ENCODE results near the gene DYNC1H1.
"Not testable (repeated sequence)": the region's sequence is repeated elsewhere in the genome, so short reads cannot be mapped to it uniquely, and the experiment has no call there.

DYNC1H1 gene

DNA sequence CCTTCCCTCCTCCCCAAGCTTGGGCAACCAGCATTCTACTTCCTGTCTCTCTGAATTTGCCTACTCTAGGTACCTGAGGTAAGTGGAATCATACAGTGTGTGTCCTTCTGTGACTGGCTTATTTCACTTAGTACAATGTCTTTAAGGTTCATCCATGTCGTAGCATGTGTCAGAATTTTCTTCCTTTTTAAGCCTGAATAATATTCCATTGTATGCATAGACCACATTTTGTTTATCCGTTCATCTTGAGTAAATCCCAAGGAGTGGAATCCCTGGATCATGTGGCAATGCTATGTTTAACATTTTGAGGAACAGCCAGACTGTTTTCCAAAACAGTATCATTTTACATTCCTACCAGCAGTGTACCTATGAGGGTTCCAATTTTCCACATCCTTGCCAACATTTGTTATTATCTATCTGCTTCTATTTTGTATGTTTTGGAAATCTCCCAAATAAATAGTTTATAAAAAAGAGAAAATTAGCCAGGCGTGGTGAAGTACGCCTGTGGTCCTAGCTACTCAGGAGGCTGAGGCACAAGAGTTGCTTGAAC, 110.1 kb downstream of the DYNC1H1 start:
- no peak for FAIRE-seq

DNA sequence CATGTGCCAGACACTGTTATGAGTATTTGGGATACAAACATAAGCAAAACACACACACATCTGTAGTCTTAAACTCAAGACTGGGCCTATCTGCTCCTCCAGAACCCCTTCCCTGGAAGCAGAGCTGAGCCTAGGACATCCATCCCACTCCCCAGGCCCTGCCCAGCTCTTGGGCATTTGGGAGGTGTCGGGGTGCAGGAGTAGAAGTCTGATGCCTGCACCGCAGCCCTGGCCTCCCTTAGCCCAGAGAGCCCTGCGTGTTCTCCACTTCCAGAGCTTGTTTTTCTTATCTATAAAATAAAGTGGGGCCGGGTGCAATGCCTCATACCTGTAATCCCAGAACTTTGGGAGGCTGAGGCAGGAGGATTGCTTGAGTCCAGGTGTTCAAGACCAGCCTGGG, 110.8 kb downstream of the DYNC1H1 start:
- no peak for FAIRE-seq

DNA sequence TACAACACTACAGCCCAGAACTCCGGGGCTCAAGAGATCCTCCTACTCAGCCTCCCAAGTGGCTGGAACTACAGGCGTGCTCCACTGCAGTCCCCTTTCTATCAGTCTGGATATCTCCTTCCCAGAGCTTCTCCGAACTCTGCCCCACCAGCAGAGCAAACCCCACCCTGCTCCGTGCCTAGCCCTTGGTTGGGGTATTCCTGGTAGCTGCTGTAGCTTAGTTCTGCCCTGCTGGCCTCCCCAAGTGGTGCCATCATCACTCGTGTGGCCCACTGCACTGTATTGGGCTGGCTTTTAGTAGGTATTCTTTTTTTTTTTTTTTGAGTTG, 113.0 kb downstream of the DYNC1H1 start:
- no peak for FAIRE-seq

DNA sequence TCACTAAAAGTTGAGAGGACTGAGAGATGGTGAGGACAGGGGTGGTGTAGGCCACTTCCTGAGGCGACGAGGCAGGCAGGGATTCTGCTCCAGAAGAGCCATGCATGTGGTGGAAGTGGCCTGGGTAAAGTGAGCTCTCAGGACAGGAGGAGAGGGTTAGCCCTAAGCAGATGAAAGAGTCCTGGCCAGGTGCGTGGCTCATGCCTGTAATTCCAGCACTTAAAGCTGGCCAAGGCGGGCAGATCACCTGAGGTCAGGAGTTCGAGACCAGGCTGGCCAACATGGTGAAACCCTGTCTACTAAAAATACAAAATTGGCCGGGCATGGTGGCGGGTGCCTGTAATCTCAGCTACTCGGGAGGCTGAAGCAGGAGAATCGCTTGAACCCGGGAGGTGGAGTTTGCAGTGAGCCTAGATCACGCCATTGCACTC, 114.0 kb downstream of the DYNC1H1 start:
- FAIRE-seq = not testable (repeated sequence)

DNA sequence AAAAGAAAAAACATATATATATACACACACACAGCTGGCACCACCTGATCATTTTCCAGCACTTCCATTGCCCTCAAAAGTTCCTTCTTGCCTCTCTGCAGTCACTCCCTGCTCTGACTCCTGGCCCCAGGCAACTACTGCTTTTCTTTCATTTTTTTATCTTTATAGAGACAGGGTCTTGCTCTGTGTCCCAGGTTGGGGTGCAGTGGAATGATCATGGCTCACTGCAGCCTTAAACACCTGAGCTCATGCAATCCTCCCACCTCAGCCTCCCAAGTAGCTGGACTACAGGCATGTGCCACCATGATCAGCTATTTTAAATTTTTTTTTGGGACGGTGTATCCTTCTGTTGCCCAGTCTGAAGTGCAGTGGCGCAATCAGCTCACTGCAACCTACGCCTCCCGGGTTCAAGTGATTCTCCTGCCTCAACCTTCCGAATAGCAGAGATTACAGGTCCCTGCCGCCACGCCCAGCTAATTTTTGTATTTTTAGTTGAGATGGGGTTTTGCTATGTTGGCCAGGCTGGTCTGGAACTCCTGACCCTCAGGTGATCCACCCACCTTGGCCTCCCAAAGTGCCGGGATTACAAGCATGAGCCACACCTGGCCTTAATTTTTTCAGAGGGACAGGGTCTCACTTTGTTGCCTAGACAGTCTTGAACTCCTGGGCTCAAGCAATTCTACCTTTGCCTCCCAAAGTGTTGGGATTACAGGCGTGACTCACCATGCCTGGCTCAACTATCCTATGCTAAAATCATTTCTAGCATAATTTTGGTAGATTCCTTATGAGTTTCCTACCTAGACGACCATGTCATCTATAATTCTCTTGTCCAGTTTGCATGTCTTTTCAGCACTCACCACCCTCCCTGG, 114.7 kb downstream of the DYNC1H1 start:
- FAIRE-seq = no peak

DNA sequence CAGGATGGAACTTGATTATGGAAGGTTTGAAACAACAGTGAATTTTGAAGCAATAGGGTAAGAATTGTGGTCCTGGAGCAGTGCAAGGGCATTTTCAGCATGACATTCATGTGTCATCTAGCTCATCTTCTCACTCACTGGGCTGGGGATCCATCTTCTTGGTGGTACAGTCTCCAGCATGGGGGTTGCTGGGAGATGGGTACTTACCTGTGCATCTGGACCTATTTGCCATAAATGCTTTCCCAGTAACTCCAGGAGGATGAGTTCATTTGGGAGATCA, 115.3 kb downstream of the DYNC1H1 start:
- FAIRE-seq = no peak

DNA sequence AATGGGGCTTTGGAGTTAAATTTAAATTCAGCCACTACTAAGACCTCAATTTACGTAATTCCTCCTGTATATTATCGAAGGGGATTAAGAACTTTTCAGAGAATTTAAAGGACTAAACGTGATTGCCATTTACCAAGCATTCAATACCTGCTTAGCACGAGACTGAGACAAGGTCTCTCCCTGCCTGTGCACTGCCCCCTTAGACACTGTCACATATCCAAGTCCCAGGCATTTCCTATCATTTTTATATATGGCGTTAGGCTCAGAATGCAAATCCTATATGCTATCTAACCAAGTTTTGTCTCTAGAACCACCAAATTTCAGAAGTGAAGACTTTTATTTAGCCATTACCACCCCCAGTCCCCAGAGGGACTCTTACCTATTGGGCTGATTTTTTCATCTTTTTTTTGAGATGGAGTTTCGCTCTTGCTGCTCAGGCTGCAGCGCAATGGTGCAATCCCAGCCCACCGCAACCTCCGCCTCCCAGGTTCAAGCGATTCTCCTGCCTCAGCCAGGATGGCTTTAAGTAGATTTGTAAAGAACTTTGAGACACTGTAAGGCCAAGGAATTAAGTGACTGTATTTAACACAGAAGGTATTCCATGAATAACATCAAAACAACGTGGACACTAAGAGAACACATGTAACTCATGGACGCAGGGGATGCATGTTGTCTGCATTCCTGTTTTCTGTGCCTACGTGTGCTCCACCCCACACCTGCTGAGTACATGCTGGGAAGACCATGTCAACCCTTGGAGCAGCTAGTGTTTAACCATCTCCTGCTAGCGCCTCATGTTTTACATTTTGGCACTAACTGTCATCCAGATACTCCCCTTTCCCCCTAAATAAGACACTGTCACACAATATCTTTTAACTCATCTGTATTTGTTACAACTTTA, 116.1 kb downstream of the DYNC1H1 start:
- FAIRE-seq = no peak

DNA sequence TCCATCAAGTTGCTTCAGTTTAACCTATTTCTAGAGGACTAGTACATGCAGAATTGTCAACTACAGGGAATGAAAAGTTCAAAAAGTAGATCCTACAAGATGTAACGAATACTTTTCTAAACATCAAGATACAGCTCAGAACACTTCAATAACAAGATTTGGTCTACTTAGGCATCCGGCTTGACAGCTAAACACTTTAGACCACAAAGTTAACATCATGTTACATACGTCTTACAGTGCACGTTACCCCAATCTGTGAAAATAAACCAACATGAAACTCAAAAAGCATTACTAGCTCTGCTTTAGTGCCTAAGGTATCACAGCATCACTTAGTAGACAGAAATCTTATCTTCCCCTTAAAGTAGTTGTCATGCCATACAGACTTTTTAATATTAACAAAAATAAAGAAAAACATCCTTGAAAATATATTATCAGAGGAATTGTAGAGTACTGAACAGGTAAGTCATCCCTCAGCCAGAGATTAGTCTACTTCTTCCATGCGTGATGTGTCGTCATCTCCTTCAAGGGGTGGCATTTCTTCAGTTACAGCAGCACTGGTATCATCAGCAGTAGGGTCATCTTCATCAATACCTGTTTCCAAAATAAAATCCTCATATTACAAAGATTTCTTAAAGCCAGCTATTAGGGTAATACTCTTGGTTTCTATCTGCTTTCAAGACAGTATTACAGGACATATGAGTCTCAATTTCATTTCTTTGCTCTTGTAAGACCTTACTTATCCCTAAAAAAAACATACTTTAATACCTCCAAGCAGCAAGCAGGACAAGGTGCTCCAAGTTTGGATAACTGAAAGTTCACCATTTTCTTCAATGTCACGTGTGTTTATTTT, 117.1 kb downstream of the DYNC1H1 start:
- no peak for FAIRE-seq

DNA sequence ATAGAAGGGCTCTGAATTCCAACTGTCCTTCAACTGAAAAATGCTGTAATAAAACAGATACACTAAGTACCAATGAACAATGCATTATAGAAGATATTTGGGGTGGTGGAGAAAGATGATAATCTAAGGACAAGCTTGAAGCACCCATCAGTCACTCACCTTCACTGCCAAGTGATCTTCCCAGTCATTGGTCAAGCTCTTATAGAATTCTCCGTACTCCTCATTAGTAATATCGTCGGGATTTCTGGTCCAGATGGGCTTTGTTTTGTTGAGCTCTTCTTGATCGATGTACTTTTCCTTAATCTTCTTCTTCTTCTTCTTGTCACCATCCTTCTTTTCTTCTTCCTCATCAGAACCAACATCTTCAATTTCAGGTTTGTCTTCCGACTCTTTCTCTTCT, 120.1 kb downstream of the DYNC1H1 start:
- FAIRE-seq = not testable (repeated sequence)

DNA sequence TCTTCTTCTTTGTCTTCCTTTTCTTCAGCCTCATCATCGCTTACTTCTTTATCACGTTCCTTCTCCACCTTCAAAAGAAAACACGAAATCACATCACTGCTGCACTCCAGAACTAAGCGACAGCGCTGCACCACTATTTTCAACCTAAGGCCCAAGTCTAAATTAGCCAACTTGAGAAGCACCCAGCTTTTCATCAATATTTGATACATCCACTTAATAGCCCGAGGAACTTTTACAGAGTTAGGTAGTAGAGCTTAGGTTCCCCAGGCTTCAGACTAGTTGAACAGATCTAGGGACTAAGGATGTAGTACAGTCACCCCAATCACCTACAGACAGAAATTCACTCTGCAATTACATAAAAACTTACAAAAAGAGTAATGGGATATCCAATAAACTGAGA, 120.6 kb downstream of the DYNC1H1 start:
- FAIRE-seq = no peak

DNA sequence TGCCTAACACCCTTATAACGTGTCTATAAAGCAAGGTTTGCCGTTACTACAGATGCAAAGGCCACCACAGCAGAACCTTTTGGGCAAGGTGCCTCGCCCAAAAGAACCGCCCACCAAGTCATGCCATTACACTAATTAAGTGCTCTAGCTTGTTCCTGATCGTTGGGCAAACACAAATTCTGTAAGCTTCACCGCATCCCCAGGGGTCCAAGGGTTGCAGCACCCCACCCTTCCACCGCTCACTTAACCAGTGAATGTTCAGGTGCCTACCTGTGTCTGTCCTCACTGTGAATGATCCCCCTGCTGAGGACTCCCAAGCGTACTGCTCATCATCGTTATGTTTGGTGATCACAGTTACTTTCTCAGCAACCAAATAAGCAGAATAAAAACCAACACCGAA, 121.1 kb downstream of the DYNC1H1 start:
- FAIRE-seq = no peak

DNA sequence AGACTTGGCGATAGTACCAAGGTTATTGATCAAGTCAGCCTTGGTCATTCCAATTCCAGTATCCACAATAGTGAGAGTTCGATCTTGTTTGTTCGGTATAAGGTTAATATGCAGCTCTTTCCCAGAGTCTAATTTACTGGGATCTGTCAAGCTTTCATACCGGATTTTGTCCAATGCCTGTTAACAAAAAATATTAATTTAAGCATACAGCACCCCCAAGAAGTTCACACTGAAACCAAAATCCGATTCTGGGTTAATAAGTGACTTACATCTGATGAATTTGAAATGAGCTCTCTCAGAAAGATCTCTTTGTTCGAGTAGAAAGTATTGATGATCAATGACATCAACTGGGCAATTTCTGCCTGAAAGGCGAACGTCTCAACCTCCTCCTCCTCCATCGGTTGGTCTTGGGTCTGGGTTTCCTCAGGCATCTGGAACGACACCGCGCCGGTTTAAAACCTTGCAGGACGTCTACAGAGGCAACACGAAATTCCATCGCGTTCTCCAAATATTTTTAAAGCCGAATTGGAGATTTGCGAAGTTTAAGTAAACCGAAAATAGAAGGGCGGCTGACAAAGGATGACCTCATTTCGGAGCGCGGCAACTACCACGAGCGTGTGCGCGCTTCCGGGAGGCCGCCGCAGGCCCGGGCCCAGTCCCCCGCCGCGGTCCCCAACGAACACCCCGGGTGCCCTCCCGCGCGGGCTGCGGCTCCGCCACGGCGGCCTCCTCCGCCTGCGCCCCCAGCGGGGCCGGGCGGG, 121.8 kb downstream of the DYNC1H1 start:
- no peak for FAIRE-seq

DNA sequence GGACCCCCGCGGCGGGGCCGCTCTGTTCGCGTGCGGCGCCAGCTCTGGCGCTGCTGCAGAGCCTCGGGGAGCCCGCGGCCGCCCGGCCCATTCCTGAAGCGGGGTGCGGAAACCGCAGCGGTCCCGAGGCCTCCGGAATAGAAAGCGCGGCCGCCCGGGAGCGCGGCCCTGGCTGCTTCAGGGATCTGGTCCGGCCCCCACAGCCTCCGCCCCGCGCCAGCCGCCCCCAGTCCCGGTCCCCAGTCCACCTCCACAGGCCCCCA, 122.3 kb downstream of the DYNC1H1 start:
- no peak for FAIRE-seq

DNA sequence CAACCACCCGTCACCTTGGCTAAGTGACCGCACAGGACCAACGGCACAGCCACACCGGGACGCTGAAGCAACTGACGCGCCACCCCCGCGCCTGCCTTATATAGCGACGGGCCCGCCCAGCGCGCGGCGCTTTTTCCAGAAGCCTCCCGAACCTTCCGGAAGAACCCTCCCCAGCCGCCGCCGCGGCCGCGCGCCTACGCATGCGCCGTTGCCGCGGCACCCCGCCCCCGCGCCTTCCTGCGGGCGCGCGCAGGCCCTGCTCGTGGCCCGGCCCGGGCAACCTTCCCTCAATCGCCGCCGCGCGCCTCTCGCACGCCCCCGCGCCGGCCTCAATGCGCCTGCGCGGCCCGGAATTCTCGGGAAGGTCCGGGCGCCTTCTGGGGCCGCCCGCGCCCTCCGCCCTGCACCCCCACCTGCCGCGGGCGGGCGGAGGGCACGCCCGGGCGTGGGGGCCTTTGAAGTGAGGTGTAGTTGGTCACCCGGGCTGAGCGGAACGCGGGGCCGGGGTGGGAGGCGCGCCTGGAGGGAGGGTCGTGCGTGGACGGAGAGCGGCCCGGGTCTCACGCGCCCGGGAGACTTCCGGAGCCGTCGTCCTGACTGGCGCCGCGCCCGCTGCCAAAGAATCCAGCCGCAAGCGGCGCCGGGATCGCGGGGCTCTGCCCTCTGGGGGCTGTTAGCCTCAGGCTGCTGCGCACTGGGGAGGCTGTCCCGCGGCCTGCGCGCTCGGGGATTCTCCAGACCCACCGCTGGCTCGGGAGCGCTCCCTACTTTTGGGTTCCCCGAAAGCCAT, 122.8 kb downstream of the DYNC1H1 start, which contains the start of gene HSP90AA1:
Gene HSP90AA1, minus strand, starts transcription at position 73 of the 790 bp plus-strand sequence. CDS start 666 bp downstream, outside the sequence.
- no peak for FAIRE-seq

DNA sequence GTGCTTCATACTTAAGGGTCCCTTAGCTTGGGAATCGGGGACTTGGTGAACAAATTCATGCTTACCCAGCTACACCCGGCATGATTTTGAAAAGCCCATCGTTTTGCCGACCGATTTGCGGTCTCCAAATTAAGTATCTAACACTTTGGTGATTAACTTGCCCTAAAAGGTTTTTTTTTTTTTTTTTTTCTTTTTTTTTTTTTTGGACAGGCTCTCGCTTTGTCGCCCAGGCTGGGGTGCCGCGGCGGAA, 123.3 kb downstream of the DYNC1H1 start:
- FAIRE-seq = no peak

DNA sequence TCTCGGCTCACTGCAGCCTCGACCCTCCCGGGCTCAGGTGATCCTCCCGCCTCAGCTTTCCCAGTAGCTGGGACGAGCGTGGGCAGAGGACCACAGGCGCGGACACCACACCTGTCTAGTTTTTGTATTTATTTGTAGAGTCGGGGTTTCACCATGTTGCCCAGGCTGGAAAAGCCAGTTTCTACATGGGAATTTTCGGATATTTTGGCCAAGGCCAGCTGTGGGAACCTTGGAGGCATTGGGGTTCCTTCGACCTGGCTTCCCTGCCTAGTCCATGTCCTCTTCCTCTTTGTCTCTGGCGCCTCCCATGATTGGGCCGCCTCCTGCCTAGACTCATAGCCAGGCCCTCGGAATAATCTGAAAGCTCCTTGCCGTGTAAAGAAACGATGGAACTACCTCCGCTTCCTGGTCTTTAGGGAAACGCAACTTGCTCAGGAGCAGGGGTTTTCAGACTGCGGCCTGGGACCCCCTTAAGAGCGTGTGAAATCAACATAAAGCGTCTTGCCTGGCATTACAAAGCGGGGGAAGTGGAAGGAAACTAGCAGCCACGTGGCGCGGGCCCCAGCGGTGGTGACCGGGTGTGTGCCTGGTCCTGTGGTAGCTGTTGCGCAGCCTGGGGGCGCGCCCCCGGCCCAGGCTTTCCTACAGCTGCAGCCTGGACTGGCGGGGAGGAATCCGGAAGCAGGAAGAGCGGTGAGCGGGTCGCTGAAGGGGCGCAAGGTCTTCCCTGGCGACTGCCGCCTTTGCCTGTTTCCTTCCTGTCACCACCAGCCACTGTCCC, 123.8 kb downstream of the DYNC1H1 start:
- FAIRE-seq = no peak

DNA sequence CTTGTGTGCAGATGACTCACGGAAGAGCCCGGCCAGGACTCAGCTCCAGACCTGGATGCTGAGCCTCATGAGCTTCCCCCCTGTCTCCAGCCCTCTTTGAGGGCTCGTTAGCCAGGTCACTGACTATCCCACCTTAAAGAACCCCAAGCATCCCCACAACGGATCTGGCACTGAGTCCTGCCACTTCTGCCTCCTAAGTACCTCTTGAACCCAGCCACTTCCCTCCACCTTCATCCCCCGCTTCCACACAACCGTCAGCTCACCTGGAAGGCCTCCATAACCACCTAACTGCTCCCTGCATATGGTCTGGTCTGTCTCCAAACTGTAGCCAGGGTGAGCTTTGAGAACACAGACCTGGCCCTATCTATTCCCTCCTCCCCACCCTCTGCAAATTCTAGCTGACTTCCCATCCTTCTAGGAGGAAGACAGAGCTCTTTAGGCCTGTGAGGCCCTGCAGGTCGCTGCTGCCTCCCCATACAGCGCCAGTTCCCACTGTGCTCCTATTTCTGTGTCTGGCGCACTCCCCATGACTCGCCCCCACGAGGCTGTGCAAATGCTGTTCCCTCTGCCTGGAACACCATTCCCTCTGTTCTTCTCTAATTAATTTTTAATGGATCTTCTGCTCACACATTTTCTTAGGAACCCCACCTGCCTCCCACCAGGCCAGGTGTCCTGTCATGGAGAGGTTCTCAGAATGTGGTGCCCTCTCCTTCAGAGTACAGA, 125.4 kb downstream of the DYNC1H1 start:
- no peak for FAIRE-seq

DNA sequence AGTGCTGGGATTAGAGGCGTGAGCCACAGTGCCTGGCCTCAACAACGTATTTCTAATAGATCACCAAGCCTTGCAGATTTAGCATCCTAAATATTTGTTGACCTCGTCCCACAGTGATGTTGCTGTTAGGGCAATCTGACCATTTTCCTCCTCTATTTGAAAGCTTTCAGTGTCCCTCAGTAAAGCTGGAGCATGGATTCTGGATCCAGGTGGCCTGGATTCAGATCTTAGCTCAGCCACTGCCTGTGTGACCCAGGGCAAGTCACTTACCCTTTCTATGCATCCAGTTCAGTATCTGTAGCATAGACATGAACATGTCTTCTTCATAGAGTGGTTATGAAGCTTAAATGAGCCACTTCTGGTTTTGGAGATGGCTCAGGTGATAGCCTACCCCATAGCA, 126.3 kb downstream of the DYNC1H1 start:
- no peak for FAIRE-seq

DNA sequence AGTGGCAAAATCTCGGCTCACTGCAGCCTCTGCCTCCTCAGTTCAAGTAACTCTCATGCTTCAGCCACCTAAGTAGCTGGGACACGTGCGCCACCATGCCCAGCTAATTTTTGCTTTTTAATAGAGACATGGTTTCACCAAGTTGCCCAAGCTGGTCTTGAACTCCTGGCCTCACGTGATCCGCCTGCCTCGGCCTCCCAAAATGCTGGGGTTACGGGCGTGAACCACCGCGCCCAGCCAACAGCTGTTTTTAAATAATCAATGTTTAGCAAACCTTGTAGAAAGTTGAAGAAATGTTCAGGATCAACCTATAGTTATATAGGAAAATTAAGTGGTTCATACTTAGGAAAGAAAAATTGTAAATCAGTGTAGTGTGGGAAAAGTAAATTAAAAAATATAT, 128.4 kb downstream of the DYNC1H1 start:
- FAIRE-seq = no peak

DNA sequence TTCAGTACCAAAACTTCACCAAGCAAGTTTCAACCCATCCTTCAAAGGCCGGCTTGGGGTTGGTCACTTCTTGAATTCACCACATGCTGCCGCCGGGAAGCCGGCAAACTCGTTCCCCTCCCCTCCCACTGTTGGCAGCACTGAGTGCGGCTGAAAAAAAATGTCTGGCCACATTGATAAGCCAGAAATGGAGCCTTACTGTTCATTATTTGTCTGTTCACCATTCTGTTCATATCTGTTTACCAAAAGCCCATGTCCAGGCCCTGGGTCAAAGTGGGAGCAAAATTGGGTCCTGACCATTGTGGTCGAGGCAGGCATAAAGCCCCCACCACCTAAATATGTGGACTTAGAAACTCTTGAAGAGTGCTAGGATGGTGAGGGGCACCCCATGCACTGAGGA, 129.7 kb downstream of the DYNC1H1 start:
- FAIRE-seq = no peak

Measured in islet of Langerhans (tissue), 1 donor.